Measurements from ENCODE around the gene DCST1. TPM values are rescaled to one million over a fixed set of nuclear protein-coding genes. Genes with fewer than 3 reads are reported as not detected.
A peak's percentile ranks its signal among the peaks of the same experiment; 100 is the strongest.

DCST1 gene
- total and polyA plus RNA-seq, 2 of the 13 experiments (the other 11 are each of a cell fraction or from before 2014, with no cell fraction given), result 0.04 TPM; not detected in 1

DNA sequence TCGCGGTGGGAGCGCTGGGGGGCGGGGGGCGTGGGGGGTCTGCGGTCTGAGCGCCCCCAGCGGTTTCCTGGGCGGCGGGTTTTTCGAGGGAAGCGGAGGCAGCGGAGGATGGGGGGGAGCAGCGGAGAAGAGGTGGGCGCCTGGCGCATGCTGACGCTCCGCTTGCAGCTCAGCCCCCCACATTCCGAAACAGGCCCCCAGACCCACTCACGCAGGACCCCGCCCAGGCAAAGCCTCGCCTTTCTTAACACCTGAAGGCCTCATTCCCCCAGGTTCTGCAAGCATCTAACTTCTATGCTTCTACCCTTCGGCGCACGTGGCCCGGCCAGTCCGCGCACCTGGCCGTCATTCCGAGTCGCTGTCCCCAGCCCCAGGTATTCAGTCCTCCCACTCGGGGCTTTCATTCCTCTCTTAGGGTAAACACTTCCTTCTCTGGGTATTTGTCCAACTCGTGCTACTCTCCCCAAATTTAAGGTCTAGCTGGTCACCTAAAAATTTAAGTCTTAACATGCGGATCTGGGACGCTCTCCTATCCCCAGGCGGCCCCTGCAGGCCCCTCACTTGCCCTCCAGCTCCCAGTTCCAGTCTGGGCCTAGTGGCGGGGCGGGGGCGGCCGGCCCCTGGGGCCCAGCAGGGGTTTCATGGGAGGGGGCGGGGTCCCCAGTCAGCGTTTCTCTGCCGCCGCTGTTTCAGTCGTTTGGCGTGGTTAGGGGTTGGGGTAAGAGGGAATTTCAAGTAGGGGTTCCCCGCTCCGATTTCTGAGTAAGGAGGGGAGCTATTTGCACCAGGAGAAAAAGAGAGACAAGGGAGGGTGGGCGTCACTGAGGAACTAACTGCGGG is 33.8 kb upstream of the DCST1 start (continued):
- peak; percentile 93 for TF ChIP-seq PATZ1 (CRISPR knock-in tag; IDR thresholded peaks at IDR 0.05)
- no peak for TF ChIP-seq CBX2 (IDR thresholded peaks at IDR 0.05; ENCODE audit: low read depth, low read length)
- no peak for TF ChIP-seq CBX2 (CRISPR knock-in tag; IDR thresholded peaks at IDR 0.05; ENCODE audit: low read depth)
- 0 out of 2 replicates have a peak, but pooled peaks have one; percentile 46 for TF ChIP-seq ATF7-NPFF (CRISPR knock-in tag; IDR thresholded peaks at IDR 0.05; ENCODE audit: low read depth)
- peak; percentile 36; the same call in 1 of the 2 replicates for TF ChIP-seq ZNF644 (CRISPR knock-in tag; IDR thresholded peaks at IDR 0.05; ENCODE audit: low read depth)
- no peak for TF ChIP-seq ZNF3 (CRISPR knock-in tag; IDR thresholded peaks at IDR 0.05)
- no peak for TF ChIP-seq SOX13 (IDR thresholded peaks at IDR 0.05)
- 0 out of 4 replicates have a peak, but pooled peaks of 1 of the 2 experiments have one; percentile 13 for TF ChIP-seq SOX13 (CRISPR knock-in tag; conservative IDR thresholded peaks at IDR 0.05 in 1 of 2, IDR thresholded peaks at IDR 0.05 in 1 of 2)
- no peak for TF ChIP-seq ZNF7 (CRISPR knock-in tag; IDR thresholded peaks at IDR 0.05)
- 0 out of 2 replicates have a peak, but pooled peaks have one; percentile 10 for TF ChIP-seq HOXA5 (CRISPR knock-in tag; IDR thresholded peaks at IDR 0.05)
- no peak for TF ChIP-seq ZNF784 (CRISPR knock-in tag; IDR thresholded peaks at IDR 0.05; ENCODE audit: borderline replicate concordance)
- TF ChIP-seq RNF2 (conservative IDR thresholded peaks at IDR 0.05; ENCODE audit: low read depth), result no peak
- TF ChIP-seq HNRNPK (IDR thresholded peaks at IDR 0.05; ENCODE audit: low read depth, low read length, poor library complexity, severe bottlenecking), result peak; percentile 52
- TF ChIP-seq ZNF33B (CRISPR knock-in tag; IDR thresholded peaks at IDR 0.05), result no peak
- TF ChIP-seq ZNF792 (CRISPR knock-in tag; IDR thresholded peaks at IDR 0.05), result 0 out of 2 replicates have a peak, but pooled peaks have one; percentile 15
- TF ChIP-seq ZNF143 (CRISPR knock-in tag; IDR thresholded peaks at IDR 0.05), result no peak
- no peak for TF ChIP-seq ZNF556 (CRISPR knock-in tag; IDR thresholded peaks at IDR 0.05; ENCODE audit: borderline replicate concordance)
- peak; percentile 28 for TF ChIP-seq YY1 (IDR thresholded peaks at IDR 0.05; ENCODE audit: insufficient read depth, insufficient replicate concordance, low read depth, low read length)
- no peak for TF ChIP-seq STAT5B (CRISPR knock-in tag; IDR thresholded peaks at IDR 0.05)
- no peak for TF ChIP-seq FOXP4 (CRISPR knock-in tag; IDR thresholded peaks at IDR 0.05)
- TF ChIP-seq BORCS8-MEF2B (CRISPR knock-in tag; IDR thresholded peaks at IDR 0.05), result no peak
- no peak for TF ChIP-seq ZNF615 (CRISPR knock-in tag; IDR thresholded peaks at IDR 0.05; ENCODE audit: borderline replicate concordance)
- 0 out of 4 replicates have a peak, but pooled peaks of 1 of the 2 experiments have one; percentile 1 for TF ChIP-seq MAFK (conservative IDR thresholded peaks at IDR 0.05 in 1 of 2, IDR thresholded peaks at IDR 0.05 in 1 of 2; ENCODE audit: low read length in 2 of 2)
- peak; percentile 34; the same call in 1 of the 2 replicates for TF ChIP-seq ZC3H4 (CRISPR knock-in tag; IDR thresholded peaks at IDR 0.05; ENCODE audit: borderline replicate concordance)
- no peak for TF ChIP-seq RFX1 (IDR thresholded peaks at IDR 0.05)
